ENCODE measurements around the gene CHAC1. TPM values are rescaled to one million over a fixed set of nuclear protein-coding genes. Genes with fewer than 3 reads are reported as not detected.

CHAC1 gene
- polyA plus RNA-seq, 3 donors: 0.15 TPM; not detected in 2

GRCh38 chr15:40974879-40975278 lies 21.6 kb downstream of the CHAC1 start:
- Histone ChIP-seq H4K20me1 (ENCODE audit: insufficient read depth, low read length) (no peaks in the 10 kb centered on the region), H3K27me3 (ENCODE audit: control insufficient read depth in 2 of 2, insufficient read depth in 2 of 2, low read length in 2 of 2) (no peaks in the 10 kb centered on the region), H3K9me3 (replicated peaks in 1 of 2; ENCODE audit: control insufficient read depth in 1 of 2, insufficient read depth in 1 of 2, low read length in 2 of 2) (no peaks in the 10 kb centered on the region), H3K4me3 (replicated peaks in 1 of 3; ENCODE audit: low read depth in 2 of 3, low read length in 3 of 3) (no peak overlapping the region), H3K9ac (ENCODE audit: insufficient read depth, low read length, poor library complexity, severe bottlenecking) (no peak overlapping the region), H3K4me1 (ENCODE audit: control insufficient read depth in 1 of 2, insufficient read depth in 2 of 2, low read length in 2 of 2) (no peaks in the 10 kb centered on the region), H3K4me2 (replicated peaks; ENCODE audit: extremely low read depth, low read length, poor library complexity, severe bottlenecking) (no peak overlapping the region), H3K79me2 (ENCODE audit: insufficient read depth, low read length) (no peaks in the 10 kb centered on the region), H3K27ac (ENCODE audit: low read depth in 1 of 2, low read length in 2 of 2) (no peak overlapping the region), H2AFZ (ENCODE audit: insufficient read depth, low read depth, low read length, poor library complexity, severe bottlenecking) (no peak overlapping the region), H3K36me3 (replicated peaks in 1 of 2; ENCODE audit: control insufficient read depth in 1 of 2, insufficient read depth in 2 of 2, low read length in 2 of 2) (peaks cover 37 to 45% of the 10 kb centered on the region in 2 donors)
- Mint-ChIP-seq H3K36me3 (peaks cover 43 to 55% of the 10 kb centered on the region in 2 donors), H3K27me3 (ENCODE audit: low read depth in 3 of 3) (peaks cover 0 to 3% (median 3%) of the 10 kb centered on the region in 3 donors), H3K4me1 (no peaks in the 10 kb centered on the region), H3K4me3 (no peak overlapping the region), H3K9me3 (no peaks in the 10 kb centered on the region), H3K27ac (peak overlapping the region in 1 of 7 donors; percentile 70)
- intact Hi-C loops (cut with micrococcal nuclease): no loop called here
- TF ChIP-seq CTCF (IDR thresholded peaks at IDR 0.05): no peak
- no peak for DNase-seq
- WGBS (ENCODE audit: insufficient coverage): 100% methylated on average over 2 of the region's 4 CpGs

- no peak overlapping the region for H2AFZ ChIP-seq (ENCODE audit: insufficient read depth, low read depth, low read length, poor library complexity, severe bottlenecking)
- no peak for TF ChIP-seq CTCF (IDR thresholded peaks at IDR 0.05)
- 76% methylated on average over 6 of the region's 7 CpGs for WGBS (ENCODE audit: insufficient coverage)
- Mint-ChIP-seq H3K9me3 (no peaks in the 10 kb centered on the region), H3K27me3 (ENCODE audit: low read depth in 3 of 3) (peaks cover 0 to 3% (median 1%) of the 10 kb centered on the region in 3 donors), H3K36me3 (peaks cover 62 to 74% of the 10 kb centered on the region in 2 donors), H3K4me1 (no peaks in the 10 kb centered on the region), H3K27ac (peak overlapping the region in 2 of 7 donors; percentile 16), H3K4me3 (no peak overlapping the region)
- DNase-seq: no peak
- no peak overlapping the region for H3K4me3 ChIP-seq (replicated peaks in 1 of 3; ENCODE audit: low read depth in 2 of 3, low read length in 3 of 3)
- intact Hi-C loops (cut with micrococcal nuclease): no loop called here
- H3K36me3 ChIP-seq (replicated peaks in 1 of 2; ENCODE audit: control insufficient read depth in 1 of 2, insufficient read depth in 2 of 2, low read length in 2 of 2): peaks cover 57 to 64% of the 10 kb centered on the region in 2 donors
- no peaks in the 10 kb centered on the region for H3K4me1 ChIP-seq (ENCODE audit: control insufficient read depth in 1 of 2, insufficient read depth in 2 of 2, low read length in 2 of 2)
- no peak overlapping the region for H3K4me2 ChIP-seq (replicated peaks; ENCODE audit: extremely low read depth, low read length, poor library complexity, severe bottlenecking)
- H3K27ac ChIP-seq (ENCODE audit: low read depth in 1 of 2, low read length in 2 of 2): no peak overlapping the region
- H4K20me1 ChIP-seq (ENCODE audit: insufficient read depth, low read length): peaks cover 4% of the 10 kb centered on the region
- H3K9ac ChIP-seq (ENCODE audit: insufficient read depth, low read length, poor library complexity, severe bottlenecking): no peak overlapping the region
- no peaks in the 10 kb centered on the region for H3K79me2 ChIP-seq (ENCODE audit: insufficient read depth, low read length)
- no peaks in the 10 kb centered on the region for H3K27me3 ChIP-seq (ENCODE audit: control insufficient read depth in 2 of 2, insufficient read depth in 2 of 2, low read length in 2 of 2)
- no peaks in the 10 kb centered on the region for H3K9me3 ChIP-seq (replicated peaks in 1 of 2; ENCODE audit: control insufficient read depth in 1 of 2, insufficient read depth in 1 of 2, low read length in 2 of 2)
Measured at GRCh38 chr15:40976819-40977218, 23.5 kb downstream of the CHAC1 start.
